ENCODE measurements around the gene RARG. TPM values are rescaled to one million over a fixed set of nuclear protein-coding genes. Genes with fewer than 3 reads are reported as not detected.
A peak's percentile ranks its signal among the peaks of the same experiment; 100 is the strongest.

The RARG gene
- total and polyA plus RNA-seq, 9 donors: 8.7 to 37.0 (median 25.8) TPM

DNA sequence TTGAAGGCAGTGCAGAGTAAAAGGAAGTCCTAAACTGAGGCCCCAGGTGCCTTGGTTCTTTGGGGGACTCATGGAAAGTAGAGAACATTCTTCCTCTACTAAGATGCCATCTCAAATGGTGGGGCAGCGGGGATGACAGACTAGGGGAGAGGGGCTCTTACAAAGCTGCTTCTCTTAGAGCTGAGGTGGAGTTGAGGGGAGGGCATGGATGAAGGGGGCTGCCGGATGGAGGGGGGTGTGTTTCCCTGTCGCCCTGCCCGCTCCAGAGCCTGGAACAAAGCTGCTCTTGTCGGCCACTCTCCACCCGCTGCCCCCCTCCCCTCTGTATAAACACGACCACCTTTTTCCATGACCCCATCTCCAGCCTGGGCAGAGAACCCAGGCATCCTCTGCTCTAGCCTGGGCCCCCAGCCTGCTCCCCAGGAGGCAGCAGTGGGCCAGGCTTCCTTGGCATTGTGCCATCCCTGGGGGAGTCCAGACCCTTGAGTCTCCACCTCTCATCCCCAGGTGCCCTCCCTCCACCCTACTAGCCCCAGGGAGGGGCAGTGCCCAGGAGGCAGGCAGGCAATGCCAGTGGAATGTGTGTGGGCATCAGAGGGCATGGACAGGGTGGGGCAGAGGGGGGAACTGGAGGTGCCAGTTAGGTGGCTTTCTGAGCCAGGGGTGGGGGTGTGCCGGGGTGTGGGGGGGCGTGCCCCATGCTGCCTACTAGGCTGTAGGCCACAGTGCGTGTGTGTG lies 1.7 kb downstream of the RARG start:
- 72 to 85% (median 82%) methylated on average over 8 to 10 of the region's 10 CpGs for WGBS, 3 donors
- no peak overlapping the region for H3K4me3 ChIP-seq
- H3K27ac ChIP-seq: no peak overlapping the region
- peaks cover 19% of the 10 kb centered on the region for H3K4me1 ChIP-seq (ENCODE audit: insufficient read depth)
- H3K36me3 ChIP-seq: no peaks in the 10 kb centered on the region
- TF ChIP-seq EP300 (IDR thresholded peaks at IDR 0.05): no peak
- no peak for TF ChIP-seq POLR2A (IDR thresholded peaks at IDR 0.05)
- TF ChIP-seq, protein P1, sequence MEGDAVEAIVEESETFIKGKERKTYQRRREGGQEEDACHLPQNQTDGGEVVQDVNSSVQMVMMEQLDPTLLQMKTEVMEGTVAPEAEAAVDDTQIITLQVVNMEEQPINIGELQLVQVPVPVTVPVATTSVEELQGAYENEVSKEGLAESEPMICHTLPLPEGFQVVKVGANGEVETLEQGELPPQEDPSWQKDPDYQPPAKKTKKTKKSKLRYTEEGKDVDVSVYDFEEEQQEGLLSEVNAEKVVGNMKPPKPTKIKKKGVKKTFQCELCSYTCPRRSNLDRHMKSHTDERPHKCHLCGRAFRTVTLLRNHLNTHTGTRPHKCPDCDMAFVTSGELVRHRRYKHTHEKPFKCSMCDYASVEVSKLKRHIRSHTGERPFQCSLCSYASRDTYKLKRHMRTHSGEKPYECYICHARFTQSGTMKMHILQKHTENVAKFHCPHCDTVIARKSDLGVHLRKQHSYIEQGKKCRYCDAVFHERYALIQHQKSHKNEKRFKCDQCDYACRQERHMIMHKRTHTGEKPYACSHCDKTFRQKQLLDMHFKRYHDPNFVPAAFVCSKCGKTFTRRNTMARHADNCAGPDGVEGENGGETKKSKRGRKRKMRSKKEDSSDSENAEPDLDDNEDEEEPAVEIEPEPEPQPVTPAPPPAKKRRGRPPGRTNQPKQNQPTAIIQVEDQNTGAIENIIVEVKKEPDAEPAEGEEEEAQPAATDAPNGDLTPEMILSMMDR (IDR thresholded peaks at IDR 0.05): no peak
- no peaks in the 10 kb centered on the region for H3K27me3 ChIP-seq
- intact Hi-C loops (cut with DNase I): no loop called here
- DNase-seq: peak in 2 of 5 donors; percentile 49 to 54
- no peaks in the 10 kb centered on the region for H3K9me3 ChIP-seq

DNA sequence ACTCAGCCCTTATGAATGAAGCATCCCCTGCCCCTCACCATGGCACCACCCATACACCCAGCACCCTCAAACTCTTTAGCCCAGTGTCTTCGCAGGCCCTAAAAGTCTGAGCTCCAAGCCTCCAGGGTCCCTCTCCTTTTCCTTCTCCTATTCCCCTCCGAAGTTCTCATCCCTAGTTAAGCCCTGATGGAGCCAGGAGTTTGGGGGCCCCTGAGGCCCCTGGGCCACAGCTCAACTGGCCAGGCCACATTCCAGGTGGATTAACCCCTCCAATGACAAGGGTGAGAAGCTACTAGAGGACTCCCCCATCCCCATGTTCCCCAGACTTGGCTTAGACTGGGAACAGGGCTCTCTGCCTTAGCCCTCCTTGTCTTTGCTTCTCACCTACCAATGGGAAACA lies 2.6 kb downstream of the RARG start:
- 88 to 94% (median 88%) methylated on average over 2 of the region's 2 CpGs for WGBS, 3 donors
- no peaks in the 10 kb centered on the region for H3K9me3 ChIP-seq
- no peak for DNase-seq
- intact Hi-C loops (cut with DNase I): no loop called here
- peaks cover 19% of the 10 kb centered on the region for H3K4me1 ChIP-seq (ENCODE audit: insufficient read depth)
- no peak for TF ChIP-seq POLR2A (IDR thresholded peaks at IDR 0.05)
- TF ChIP-seq, protein P1 (IDR thresholded peaks at IDR 0.05): no peak
- TF ChIP-seq EP300 (IDR thresholded peaks at IDR 0.05): no peak
- no peak overlapping the region for H3K4me3 ChIP-seq
- H3K27ac ChIP-seq: no peak overlapping the region
- H3K27me3 ChIP-seq: no peaks in the 10 kb centered on the region
- no peaks in the 10 kb centered on the region for H3K36me3 ChIP-seq

DNA sequence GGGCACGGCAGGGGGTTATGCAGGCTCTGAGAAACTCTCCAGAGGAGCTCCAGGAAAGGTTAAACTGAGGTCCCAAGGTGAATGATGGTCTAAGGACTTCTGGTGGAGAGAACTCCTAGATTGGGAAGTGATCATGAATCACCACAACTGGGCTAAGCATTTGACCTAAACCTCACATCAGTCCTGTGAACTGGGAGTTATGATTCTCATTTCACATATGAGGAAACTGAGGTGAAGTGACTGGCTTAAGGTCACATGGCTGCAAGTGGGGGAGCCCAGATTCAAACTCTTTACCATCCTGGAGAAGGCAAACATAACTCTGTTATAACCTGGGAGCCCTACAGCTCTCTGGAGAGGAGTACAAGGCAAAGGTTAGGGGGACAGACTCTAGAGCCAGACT lies 4.2 kb downstream of the RARG start:
- Histone ChIP-seq H3K36me3 (no peaks in the 10 kb centered on the region), H3K4me1 (ENCODE audit: insufficient read depth) (peaks cover 11% of the 10 kb centered on the region), H3K4me3 (no peak overlapping the region), H3K9me3 (no peaks in the 10 kb centered on the region), H3K27ac (no peak overlapping the region), H3K27me3 (no peaks in the 10 kb centered on the region)
- DNase-seq: no peak
- intact Hi-C loops (cut with DNase I): no loop called here
- 71 to 83% (median 80%) methylated on average over 1 of the region's 1 CpG for WGBS, 3 donors
- TF ChIP-seq POLR2A (IDR thresholded peaks at IDR 0.05): no peak
- TF ChIP-seq EP300 (IDR thresholded peaks at IDR 0.05): no peak
- TF ChIP-seq, protein P1 (IDR thresholded peaks at IDR 0.05): no peak

DNA sequence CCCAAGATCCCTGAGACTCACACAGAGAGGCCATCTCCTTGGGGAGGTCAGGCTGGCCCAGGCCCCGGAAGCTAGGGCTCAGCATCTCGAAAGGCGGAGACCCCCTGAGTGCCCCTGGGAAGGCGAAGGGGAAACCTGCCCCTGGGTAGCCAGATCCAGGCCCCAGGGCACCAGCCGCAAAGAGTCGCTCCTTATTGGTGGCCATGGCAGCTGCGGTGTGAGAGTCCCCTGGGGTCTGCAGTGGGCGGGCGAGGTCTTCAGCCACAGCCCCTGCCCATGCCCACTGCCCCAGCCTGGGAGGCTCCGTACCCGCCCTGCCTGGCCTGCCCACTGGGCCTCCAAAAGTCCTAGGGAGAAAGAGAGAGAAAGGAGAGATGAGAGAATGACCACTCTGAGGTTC lies 4.7 kb downstream of the RARG start:
- WGBS, 3 donors: 93 to 98% (median 97%) methylated on average over 11 of the region's 11 CpGs
- no peak for DNase-seq
- Histone ChIP-seq H3K4me3 (no peak overlapping the region), H3K9me3 (no peaks in the 10 kb centered on the region), H3K27me3 (no peaks in the 10 kb centered on the region), H3K36me3 (no peaks in the 10 kb centered on the region), H3K4me1 (ENCODE audit: insufficient read depth) (peaks cover 8% of the 10 kb centered on the region), H3K27ac (no peak overlapping the region)
- intact Hi-C loops (cut with DNase I): no loop called here
- TF ChIP-seq EP300 (IDR thresholded peaks at IDR 0.05) (no peak), POLR2A (IDR thresholded peaks at IDR 0.05) (no peak)
- TF ChIP-seq, protein P1 (IDR thresholded peaks at IDR 0.05): no peak
